Measurements from ENCODE around the gene ACSM3.

- no peak for TF ChIP-seq CHD2 (IDR thresholded peaks at IDR 0.05; ENCODE audit: low read length, partially characterized antibody)
- TF ChIP-seq POLR2AphosphoS5 (IDR thresholded peaks at IDR 0.05; ENCODE audit: low read depth, low read length) = no peak
These were observed 36.6 kb upstream of the ACSM3 start for GRCh38 chr16:20727181-20727580.
